HCT116 (cell line): ENCODE data around the gene PIK3CB. TPM values are rescaled to one million over a fixed set of nuclear protein-coding genes. Genes with fewer than 3 reads are reported as not detected.

Source experiments
- ATAC-seq: fragments of 200-7000 bp; cut with Tn5 transposase; 2 replicates; pipeline ENCODE4 v1.9.1; 2020; ENCODE audit warnings: mild to moderate bottlenecking, moderate library complexity
- BruUV-seq: library from RNA; stranded (reverse); fragments of 400-500 nt; replicated peaks from 2 replicates; lab custom pipeline; 2021; lab: Mats Ljungman, UMichigan
- CTCF ChIA-PET: fragments of 300-600 bp; sonication (Branson Sonifier 250); formaldehyde crosslinking; loops from one replicate; lab custom pipeline; 2021; ENCODE audit warnings: antibody characterized with exemption; lab: Charles Lee
- POLR2A ChIA-PET: fragments of 300-600, 350-600 bp; sonication (Branson Sonifier 250); formaldehyde crosslinking; loops from one replicate; lab custom pipeline; 2021; ENCODE audit warnings: antibody characterized with exemption; lab: Charles Lee
- RAD21 ChIA-PET, 2 experiments: fragments of 300-600 bp; sonication (Branson Sonifier 250); formaldehyde crosslinking; loops; one replicate each; lab custom pipeline; 2023; ENCODE audit warnings: low total read pairs in 2 of 2; ENCODE audit not compliant: uncharacterized antibody in 2 of 2, unreplicated experiment in 2 of 2, low non-redundant PET in 1 of 2; lab: Charles Lee
- DNase-seq: peaks from one replicate; pipeline ENCODE4 v3.0.0-alpha.2; 2010; ENCODE audit warnings: low read depth, low spot score
- H2AFZ ChIP-seq: fragments of 200-600 bp; shearing (Covaris generic), sonication (generic); 2 replicates; pipeline ENCODE4 v1.6.1; 2017; ENCODE audit warnings: low read depth, mixed run types, mixed read lengths, antibody characterized with exemption, low read length; ENCODE audit not compliant: poor library complexity, severe bottlenecking
- H3K27ac ChIP-seq: 2 replicates; pipeline ENCODE4 v1.5.1; 2012; ENCODE audit warnings: low read depth, low read length
- H3K27me3 ChIP-seq: fragments of 200-600 bp; sonication (generic); 2 replicates; pipeline ENCODE4 v1.6.1; 2016; ENCODE audit warnings: mixed run types, low read length, mixed read lengths; ENCODE audit not compliant: insufficient read depth
- H3K36me3 ChIP-seq, 2 experiments: fragments of 200-500 bp in 1 of 2; fragments of 200-600 bp in 1 of 2; sonication (Bioruptor generic) in 1 of 2; sonication (generic) in 1 of 2; 2 replicates each; pipeline versions ENCODE4 v1.5.1 to v1.6.1; 2014 to 2016; ENCODE audit warnings: low read length in 2 of 2, inconsistent platforms in 1 of 2, mixed read lengths in 1 of 2, mixed run types in 1 of 2; ENCODE audit not compliant: insufficient read depth in 2 of 2, control insufficient read depth in 1 of 2
- H3K4me1 ChIP-seq, 2 experiments: fragments of 200-600 bp in 1 of 2; sonication (generic) in 1 of 2; 2 replicates each; pipeline versions ENCODE4 v1.5.1 to v1.6.1; 2012 to 2017; ENCODE audit warnings: low read length in 2 of 2, inconsistent platforms in 1 of 2, mild to moderate bottlenecking in 1 of 2, mixed read lengths in 1 of 2, mixed run types in 1 of 2, moderate library complexity in 1 of 2; ENCODE audit not compliant: insufficient read depth in 2 of 2, control insufficient read depth in 1 of 2
- H3K4me2 ChIP-seq: fragments of 200-600 bp; sonication (generic); 2 replicates; pipeline ENCODE4 v1.6.1; 2017; ENCODE audit warnings: mixed run types, low read length, mixed read lengths
- H3K4me3 ChIP-seq, 2 experiments: fragments of 200-600 bp in 1 of 2; sonication (generic) in 1 of 2; replicated peaks in 1 of 2; 2 replicates each; pipeline ENCODE4 v1.5.1; 2011 to 2016; ENCODE audit warnings: low read length in 2 of 2, control low read depth in 1 of 2, low read depth in 1 of 2, mild to moderate bottlenecking in 1 of 2, mixed read lengths in 1 of 2, mixed run types in 1 of 2
- H3K79me2 ChIP-seq: fragments of 200-600 bp; sonication (generic); 2 replicates; pipeline ENCODE4 v1.6.1; 2017; ENCODE audit warnings: mild to moderate bottlenecking, mixed run types, low read length, moderate library complexity, mixed read lengths; ENCODE audit not compliant: insufficient read depth
- H3K9ac ChIP-seq: fragments of 200-600 bp; sonication (generic); 2 replicates; pipeline ENCODE4 v1.6.1; 2016; ENCODE audit warnings: low read length, mixed read lengths
- H3K9me2 ChIP-seq: fragments of 200-600 bp; sonication (generic), shearing (Covaris generic); 2 replicates; pipeline ENCODE4 v1.6.1; 2017; ENCODE audit warnings: mixed run types, mild to moderate bottlenecking, moderate library complexity; ENCODE audit not compliant: insufficient read depth
- H3K9me3 ChIP-seq, 2 experiments: fragments of 200-500 bp in 1 of 2; fragments of 200-600 bp in 1 of 2; sonication (Bioruptor generic) in 1 of 2; sonication (generic) in 1 of 2; 2 replicates each; pipeline ENCODE4 v1.6.1; 2014 to 2017; ENCODE audit warnings: low read length in 2 of 2, mixed read lengths in 2 of 2, inconsistent platforms in 1 of 2, low read depth in 1 of 2, mild to moderate bottlenecking in 1 of 2, mixed run types in 1 of 2, moderate library complexity in 1 of 2; ENCODE audit not compliant: control insufficient read depth in 1 of 2, insufficient read depth in 1 of 2
- H4K20me1 ChIP-seq: fragments of 200-600 bp; sonication (generic), shearing (Covaris generic); 2 replicates; pipeline ENCODE4 v1.6.1; 2017; ENCODE audit warnings: mixed run types, mild to moderate bottlenecking, moderate library complexity; ENCODE audit not compliant: insufficient read depth
- EGR1 ChIP-seq: IDR thresholded peaks from 2 replicates; pipeline ENCODE4 v1.6.1; 2012; ENCODE audit warnings: low read depth
- ELF1 ChIP-seq: IDR thresholded peaks from 2 replicates; pipeline ENCODE4 v1.6.1; 2012; ENCODE audit warnings: low read depth, borderline replicate concordance
- EZH2phosphoT487 ChIP-seq: fragments of 200-600 bp; IDR thresholded peaks from 2 replicates; pipeline ENCODE4 v1.6.1; 2018; ENCODE audit warnings: antibody characterized with exemption, borderline replicate concordance
- FOSL1 ChIP-seq: IDR thresholded peaks from 2 replicates; pipeline ENCODE4 v1.6.1; 2012; ENCODE audit warnings: low read depth
- RAD21 ChIP-seq: IDR thresholded peaks from 2 replicates; pipeline ENCODE4 v1.6.1; 2012; ENCODE audit warnings: low read depth, mild to moderate bottlenecking
- SIN3A ChIP-seq: IDR thresholded peaks from 2 replicates; pipeline ENCODE4 v1.6.1; 2012; ENCODE audit warnings: low read depth
- SP1 ChIP-seq: IDR thresholded peaks from 2 replicates; pipeline ENCODE4 v1.6.1; 2012; ENCODE audit warnings: low read depth
- YY1 ChIP-seq: IDR thresholded peaks from 2 replicates; pipeline ENCODE4 v1.6.1; 2011; ENCODE audit warnings: low read length, low read depth, moderate library complexity, mild to moderate bottlenecking; ENCODE audit not compliant: insufficient replicate concordance; ENCODE audit errors: extremely low read depth
- ZFX ChIP-seq: fragments of 450-650 bp; IDR thresholded peaks from 2 replicates; pipeline ENCODE4 v1.6.1; 2017
- intact Hi-C: fragments of 100-400 bp; cut with micrococcal nuclease; formaldehyde crosslinking; loops from 2 replicates; pipeline ENCODE4 v1.10.0; 2022
- total RNA-seq: library from RNA; stranded (reverse); gene quantifications from one replicate; pipeline ENCODE4 v1.2.1, GENCODE V29; 2021; ENCODE audit not compliant: unreplicated experiment
- TF ChIP-seq, protein P1 (sequence below): IDR thresholded peaks from 2 replicates; pipeline ENCODE4 v1.6.1; 2011; ENCODE audit warnings: mild to moderate bottlenecking, low read length, moderate library complexity; ENCODE audit not compliant: insufficient replicate concordance; ENCODE audit errors: extremely low read depth

PIK3CB gene
- total RNA-seq, 1 experiment from 2014 or later = 44.3 TPM

DNA sequence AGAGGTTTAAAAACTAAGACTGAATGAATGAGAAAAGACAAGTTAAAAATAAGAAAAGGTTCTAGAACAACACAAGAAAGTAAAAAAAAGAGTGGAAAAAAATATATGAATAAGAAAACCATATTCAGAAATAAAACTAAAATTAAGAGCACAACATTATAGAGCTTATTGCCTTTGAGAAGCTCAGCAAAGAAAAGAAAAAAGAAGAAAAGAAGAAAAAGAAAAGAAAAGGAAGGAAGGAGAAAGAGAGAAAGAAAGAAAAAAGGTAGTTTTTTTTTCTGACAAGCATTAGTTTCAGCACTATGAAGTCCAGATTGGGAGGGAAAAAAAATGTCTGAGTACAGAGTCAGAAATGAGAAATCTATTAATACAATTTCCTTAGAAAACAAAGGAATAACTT lies 144.7 kb downstream of the PIK3CB start:
- no TSS peak for BruUV-seq
- ChIA-PET CTCF (no interaction called here), POLR2A (no interaction called here), RAD21 (no interaction called here)
- Histone ChIP-seq H3K4me3 (no peak overlapping the region), H3K9me3 (no peaks in the 10 kb centered on the region), H3K27me3 (no peaks in the 10 kb centered on the region), H3K79me2 (no peaks in the 10 kb centered on the region), H2AFZ (no peak overlapping the region), H3K36me3 (peaks cover 0 to 7% of the 10 kb centered on the region in 2 experiments; a peak in 1 of 4 replicates), H3K4me1 (peaks cover 9 to 12% of the 10 kb centered on the region in 2 experiments), H3K9ac (no peak overlapping the region), H3K9me2 (no peaks in the 10 kb centered on the region), H3K27ac (no peak overlapping the region), H4K20me1 (no peaks in the 10 kb centered on the region), H3K4me2 (no peak overlapping the region)
- intact Hi-C loops = loop anchor here (10.0 kb wide), 2 partner anchors 215 to 505 kb away; partner anchors contain the start of gene ARMC8
- no peak for DNase-seq
- TF ChIP-seq ELF1 = no peak
- no peak for ATAC-seq

DNA sequence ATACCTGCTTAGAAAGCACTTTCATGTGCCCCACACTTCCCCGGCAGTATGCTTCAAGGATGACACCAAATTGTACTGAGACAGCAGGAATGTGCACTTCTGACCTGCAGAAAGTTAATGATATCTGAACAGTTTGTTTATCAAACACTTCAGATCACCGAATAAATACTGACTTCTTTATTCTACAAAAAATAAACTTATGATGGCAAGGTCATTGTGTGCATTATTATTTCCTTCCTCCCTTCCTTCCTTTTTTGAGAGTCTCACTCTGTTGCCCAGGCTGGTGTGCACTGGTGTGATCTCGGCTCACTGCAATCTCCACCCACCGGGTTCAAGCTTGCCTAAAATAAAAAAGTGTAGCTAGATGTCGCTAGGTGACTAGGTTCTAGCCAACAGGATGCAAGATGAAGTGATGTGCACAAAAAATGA lies 145.8 kb downstream of the PIK3CB start:
- CTCF ChIA-PET = interaction anchor here (1.5 kb wide), 2 partner anchors 11 to 227 kb away, joined by 3 to 4 read pairs; no protein-coding TSS in a partner anchor
- no peak overlapping the region for H3K27ac ChIP-seq
- no peak overlapping the region for H3K4me2 ChIP-seq
- no peak for ATAC-seq
- intact Hi-C loops = no loop called here
- no peak for DNase-seq
- H3K9ac ChIP-seq = no peak overlapping the region
- H3K27me3 ChIP-seq = no peaks in the 10 kb centered on the region
- peaks cover under 1% of the 10 kb centered on the region in 2 experiments for H3K4me1 ChIP-seq
- no peaks in the 10 kb centered on the region for H3K79me2 ChIP-seq
- no peak overlapping the region for H2AFZ ChIP-seq
- no peak overlapping the region for H3K4me3 ChIP-seq
- POLR2A ChIA-PET = no interaction called here
- no peaks in the 10 kb centered on the region for H4K20me1 ChIP-seq
- no TSS peak for BruUV-seq
- no peak for TF ChIP-seq SP1
- no peak for TF ChIP-seq SIN3A
- no peak for TF ChIP-seq RAD21
- TF ChIP-seq EGR1 = no peak
- TF ChIP-seq, protein P1, sequence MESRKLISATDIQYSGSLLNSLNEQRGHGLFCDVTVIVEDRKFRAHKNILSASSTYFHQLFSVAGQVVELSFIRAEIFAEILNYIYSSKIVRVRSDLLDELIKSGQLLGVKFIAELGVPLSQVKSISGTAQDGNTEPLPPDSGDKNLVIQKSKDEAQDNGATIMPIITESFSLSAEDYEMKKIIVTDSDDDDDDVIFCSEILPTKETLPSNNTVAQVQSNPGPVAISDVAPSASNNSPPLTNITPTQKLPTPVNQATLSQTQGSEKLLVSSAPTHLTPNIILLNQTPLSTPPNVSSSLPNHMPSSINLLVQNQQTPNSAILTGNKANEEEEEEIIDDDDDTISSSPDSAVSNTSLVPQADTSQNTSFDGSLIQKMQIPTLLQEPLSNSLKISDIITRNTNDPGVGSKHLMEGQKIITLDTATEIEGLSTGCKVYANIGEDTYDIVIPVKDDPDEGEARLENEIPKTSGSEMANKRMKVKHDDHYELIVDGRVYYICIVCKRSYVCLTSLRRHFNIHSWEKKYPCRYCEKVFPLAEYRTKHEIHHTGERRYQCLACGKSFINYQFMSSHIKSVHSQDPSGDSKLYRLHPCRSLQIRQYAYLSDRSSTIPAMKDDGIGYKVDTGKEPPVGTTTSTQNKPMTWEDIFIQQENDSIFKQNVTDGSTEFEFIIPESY = no peak
- TF ChIP-seq ZFX = no peak
- no peak for TF ChIP-seq YY1
- no peak for TF ChIP-seq FOSL1
- TF ChIP-seq EZH2phosphoT487 = no peak
- RAD21 ChIA-PET = no interaction called here
- H3K36me3 ChIP-seq = peaks cover 0 to 7% of the 10 kb centered on the region in 2 experiments; a peak in 1 of 4 replicates
- H3K9me2 ChIP-seq = no peaks in the 10 kb centered on the region
- no peaks in the 10 kb centered on the region for H3K9me3 ChIP-seq
